Mammary epithelial cell (primary cell): ENCODE data around the gene OLA1.

Experiments used
- EZH2 ChIP-seq: IDR thresholded peaks from 2 replicates; pipeline ENCODE4 v1.6.1; 2012; ENCODE audit warnings: low read length, inconsistent platforms, borderline replicate concordance
- TF ChIP-seq, protein P1 (sequence below), 2 donors: IDR thresholded peaks in 1 of 2; conservative IDR thresholded peaks in 1 of 2; 2 replicates each; pipeline ENCODE4 v1.5.1; 2011 to 2012; ENCODE audit warnings: inconsistent platforms in 2 of 2, low read length in 2 of 2, mild to moderate bottlenecking in 2 of 2, control low read depth in 1 of 2, low read depth in 1 of 2; ENCODE audit not compliant: insufficient read depth in 1 of 2; ENCODE audit errors: extremely low read depth in 1 of 2

DNA sequence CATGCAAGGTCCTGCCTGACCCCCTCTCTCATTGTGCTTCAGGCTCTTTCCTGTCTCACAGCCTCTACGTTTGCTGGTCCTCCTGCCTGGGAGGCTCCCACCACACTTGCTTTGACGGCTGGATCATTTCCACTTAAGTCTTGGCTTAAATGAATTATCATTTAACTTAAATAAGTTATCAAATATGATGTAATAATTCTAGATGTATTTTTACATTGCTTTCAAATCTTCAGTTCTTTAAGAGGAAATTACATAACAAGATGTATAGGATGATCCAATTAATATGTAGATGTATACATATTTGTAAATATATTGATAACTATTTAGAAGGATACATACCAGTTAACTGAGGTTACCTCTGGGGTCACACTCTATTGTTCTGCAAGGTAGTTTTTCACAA lies 180.5 kb downstream of the OLA1 start:
- TF ChIP-seq, protein P1, sequence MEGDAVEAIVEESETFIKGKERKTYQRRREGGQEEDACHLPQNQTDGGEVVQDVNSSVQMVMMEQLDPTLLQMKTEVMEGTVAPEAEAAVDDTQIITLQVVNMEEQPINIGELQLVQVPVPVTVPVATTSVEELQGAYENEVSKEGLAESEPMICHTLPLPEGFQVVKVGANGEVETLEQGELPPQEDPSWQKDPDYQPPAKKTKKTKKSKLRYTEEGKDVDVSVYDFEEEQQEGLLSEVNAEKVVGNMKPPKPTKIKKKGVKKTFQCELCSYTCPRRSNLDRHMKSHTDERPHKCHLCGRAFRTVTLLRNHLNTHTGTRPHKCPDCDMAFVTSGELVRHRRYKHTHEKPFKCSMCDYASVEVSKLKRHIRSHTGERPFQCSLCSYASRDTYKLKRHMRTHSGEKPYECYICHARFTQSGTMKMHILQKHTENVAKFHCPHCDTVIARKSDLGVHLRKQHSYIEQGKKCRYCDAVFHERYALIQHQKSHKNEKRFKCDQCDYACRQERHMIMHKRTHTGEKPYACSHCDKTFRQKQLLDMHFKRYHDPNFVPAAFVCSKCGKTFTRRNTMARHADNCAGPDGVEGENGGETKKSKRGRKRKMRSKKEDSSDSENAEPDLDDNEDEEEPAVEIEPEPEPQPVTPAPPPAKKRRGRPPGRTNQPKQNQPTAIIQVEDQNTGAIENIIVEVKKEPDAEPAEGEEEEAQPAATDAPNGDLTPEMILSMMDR (conservative IDR thresholded peaks at IDR 0.05 in 1 of 2, IDR thresholded peaks at IDR 0.05 in 1 of 2; ENCODE audit: extremely low read depth in 1 of 2, insufficient read depth in 1 of 2, low read depth in 1 of 2, low read length in 2 of 2) = no peak
- no peak for TF ChIP-seq EZH2
